Forelimb muscle (tissue), 1 donor: ENCODE measurements around the gene CPHXL. TPM values are rescaled to one million over a fixed set of nuclear protein-coding genes. Genes with fewer than 3 reads are reported as not detected.

Experiments used
- DNase-seq: peaks from one replicate; pipeline ENCODE4 v3.0.0-alpha.2; 2013; ENCODE audit warnings: low read depth
- polyA plus RNA-seq: library from polyadenylated mRNA; unstranded; fragments of 120-200 nt; gene quantifications from one replicate; pipeline ENCODE4 v1.2.1, GENCODE V29; 2013; ENCODE audit not compliant: insufficient read length

The CPHXL gene
- not detected for polyA plus RNA-seq

DNA sequence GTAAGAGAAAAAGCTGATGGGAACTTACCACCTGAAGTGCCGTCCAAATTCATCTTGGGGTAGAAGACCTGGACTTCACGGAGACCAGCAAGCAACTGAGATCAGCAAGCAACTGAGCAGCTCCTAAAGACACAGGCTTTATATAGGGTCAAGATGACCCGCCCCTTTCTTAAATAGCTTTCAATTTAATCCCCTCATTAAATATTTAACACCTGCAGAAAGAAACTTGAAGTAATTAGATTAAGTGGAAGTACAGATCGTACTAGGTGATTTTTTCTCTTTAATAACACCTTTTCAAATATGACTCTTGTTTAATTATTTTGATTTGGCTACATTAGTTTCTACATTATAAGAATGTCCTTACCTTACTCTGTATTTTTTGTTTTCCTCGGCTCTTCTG, at the start of gene CPHXL:
Gene CPHXL (minus strand): TSS at position 101 of the 400 bp plus-strand sequence. CDS start 48 bp downstream, at position 53.
- no peak for DNase-seq

DNA sequence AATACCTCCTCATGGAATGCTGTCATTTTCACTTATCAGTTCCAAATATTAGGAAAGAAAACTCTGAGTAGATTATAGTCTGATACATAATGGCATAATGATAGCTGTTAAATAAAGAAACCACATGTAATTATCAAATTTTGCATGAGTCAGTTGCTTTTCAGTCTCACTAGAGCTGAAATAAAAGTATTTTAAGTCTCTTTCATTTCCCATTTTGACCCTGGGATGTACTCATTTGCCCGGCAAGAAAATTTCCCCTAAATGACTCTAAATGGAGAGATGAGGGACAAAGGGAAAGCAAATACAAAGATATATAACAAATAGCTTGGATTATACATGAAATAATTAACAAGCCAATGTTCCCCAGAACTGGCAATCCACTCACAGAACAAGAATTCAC, 47.9 kb upstream of the CPHXL start:
- no peak for DNase-seq

DNA sequence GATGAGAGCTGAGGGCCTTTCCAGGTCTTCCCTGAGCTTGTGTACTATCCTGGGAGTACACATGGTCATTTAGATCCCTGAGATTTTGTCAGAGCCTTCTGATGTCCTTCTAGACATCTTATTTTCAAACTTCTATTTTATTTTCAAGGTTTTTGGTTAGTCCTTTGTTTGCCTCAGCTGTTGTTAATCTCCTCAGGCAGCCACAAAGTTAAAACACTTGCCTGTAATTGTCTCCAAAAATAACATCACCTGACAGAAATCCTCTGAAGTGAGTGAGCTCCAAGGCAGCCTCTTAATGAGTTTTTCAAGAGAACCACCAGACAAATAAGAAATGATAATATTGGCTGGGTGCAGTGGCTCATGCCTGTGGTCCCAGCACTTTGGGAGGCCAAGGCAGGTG, 43.8 kb upstream of the CPHXL start:
- DNase-seq: no peak

DNA sequence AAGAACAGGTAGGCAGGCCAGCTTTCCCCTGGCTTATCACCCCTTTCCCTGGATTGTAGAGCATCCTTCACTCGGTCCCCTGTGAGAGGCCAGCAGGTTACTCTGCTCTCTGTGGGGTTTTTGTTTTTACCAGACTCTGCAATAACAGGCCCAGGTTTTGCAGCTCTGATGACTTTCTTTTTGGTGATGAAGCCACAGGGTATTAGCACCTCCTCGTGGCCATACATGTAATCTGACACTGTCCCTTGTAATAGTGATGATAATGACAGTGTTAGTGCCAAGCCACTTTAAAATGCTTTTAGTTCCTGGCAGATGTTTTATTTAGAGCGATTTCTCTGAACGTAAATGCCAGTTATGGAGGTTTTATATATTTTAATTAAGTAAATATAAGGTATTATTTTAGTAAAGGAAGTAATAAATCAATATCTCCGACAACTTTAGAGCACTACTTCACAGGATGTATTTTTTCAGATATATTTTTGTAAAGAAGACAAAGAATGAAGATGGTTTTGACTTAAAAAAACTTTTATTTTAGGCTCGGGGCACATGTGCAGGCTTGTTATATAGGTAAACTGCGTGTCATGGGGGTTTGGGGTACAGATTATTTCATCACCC, 38.0 kb upstream of the CPHXL start:
- peak; percentile 39 for DNase-seq

DNA sequence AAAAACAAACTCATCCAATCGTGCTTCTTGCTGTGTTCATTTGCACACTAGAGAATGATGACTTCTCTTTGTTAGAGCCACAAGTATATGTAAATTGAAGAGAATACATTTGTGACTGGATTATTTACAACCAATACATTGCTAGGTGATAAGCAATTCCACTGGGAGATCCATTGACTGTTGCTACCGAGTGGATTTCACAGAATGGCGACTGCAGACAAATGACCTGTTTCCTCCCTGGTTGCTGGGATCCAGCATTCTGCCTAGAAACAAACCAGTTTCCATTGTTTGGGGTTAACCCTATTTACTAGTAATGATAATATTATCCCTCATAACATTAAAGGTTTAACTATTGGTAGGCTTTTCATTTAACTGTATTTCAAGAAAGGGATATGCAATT, 36.9 kb upstream of the CPHXL start:
- no peak for DNase-seq

DNA sequence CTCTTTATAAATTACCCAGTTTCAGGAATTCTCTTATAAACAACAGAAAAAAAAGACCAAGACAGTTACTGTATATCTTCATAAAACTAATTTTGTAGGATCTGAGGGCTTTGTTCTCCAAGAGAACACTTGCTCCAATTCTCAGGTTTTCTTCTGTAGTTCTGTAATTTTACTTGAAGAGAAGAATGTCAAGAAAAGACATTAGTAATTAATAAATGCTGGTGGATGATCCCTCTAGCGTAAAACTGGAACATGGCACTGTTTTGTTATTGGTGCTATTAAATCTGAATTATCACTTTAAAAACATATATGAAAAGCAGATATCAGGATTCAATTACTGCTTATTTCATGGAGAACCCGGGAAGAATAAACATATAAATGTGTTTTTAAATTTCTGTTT, 36.5 kb upstream of the CPHXL start:
- no peak for DNase-seq

DNA sequence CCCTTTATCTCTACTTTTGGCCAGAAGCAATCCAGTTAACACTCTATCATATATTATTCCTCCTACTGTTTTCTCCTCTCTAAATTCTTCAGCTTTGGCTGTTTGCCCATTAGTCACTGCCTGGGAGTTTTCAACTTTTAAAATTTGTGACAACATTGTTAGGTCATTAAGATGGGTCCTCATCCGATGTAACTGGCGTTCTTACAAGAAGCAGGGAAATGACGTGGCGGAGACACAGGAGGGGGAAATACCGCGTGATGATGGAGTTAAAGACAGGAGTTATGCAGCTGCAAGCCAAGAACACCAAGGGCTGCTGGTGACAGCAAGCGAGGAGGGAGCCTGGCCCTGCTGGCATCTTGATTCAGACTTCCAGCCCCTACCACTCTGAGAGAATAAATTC, 34.8 kb upstream of the CPHXL start:
- DNase-seq: no peak

DNA sequence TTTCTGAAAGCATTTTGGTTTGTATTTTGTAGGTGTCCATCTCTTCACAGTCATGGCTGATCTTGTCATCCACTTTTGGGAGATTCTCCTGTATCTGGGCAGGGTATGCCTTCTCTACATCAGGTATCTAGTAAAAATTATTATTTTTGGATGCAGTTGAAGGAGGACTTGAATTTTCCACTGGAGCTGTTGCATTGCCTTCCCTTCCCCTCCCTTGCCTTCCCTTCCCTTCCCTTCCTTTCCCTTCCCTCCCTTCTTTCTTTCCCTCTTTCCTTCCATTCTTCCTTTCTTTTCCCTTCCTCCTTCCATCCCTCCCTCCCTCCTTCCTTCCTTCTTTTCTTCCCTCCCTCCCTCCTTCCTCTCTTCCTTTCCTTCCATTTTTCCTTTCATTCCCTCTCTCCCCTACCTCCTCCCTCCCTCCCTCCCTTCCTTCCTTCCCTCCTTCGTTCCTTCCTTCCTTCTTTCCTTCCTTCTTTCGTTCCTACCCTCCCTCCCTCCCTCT, 33.8 kb upstream of the CPHXL start:
- no peak for DNase-seq

DNA sequence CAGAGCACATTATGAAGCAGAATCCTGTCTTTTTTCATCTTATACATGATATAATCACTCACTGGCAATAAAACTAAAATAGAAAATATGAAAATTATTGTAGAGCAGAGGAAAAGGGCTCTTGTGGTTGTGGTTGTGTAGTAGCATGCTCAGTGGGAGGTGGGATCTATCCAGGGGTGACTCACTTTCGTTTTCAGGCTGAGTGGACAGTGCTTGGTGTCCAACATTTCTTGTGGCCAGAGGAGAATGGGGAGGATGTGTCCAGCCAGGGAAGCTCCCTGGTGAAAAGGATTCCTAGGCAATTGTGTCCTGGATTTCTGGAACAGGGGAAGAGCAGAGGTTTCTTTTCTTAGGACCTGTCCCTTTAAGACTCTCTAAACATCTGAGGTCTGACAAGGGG, 31.9 kb upstream of the CPHXL start:
- no peak for DNase-seq

DNA sequence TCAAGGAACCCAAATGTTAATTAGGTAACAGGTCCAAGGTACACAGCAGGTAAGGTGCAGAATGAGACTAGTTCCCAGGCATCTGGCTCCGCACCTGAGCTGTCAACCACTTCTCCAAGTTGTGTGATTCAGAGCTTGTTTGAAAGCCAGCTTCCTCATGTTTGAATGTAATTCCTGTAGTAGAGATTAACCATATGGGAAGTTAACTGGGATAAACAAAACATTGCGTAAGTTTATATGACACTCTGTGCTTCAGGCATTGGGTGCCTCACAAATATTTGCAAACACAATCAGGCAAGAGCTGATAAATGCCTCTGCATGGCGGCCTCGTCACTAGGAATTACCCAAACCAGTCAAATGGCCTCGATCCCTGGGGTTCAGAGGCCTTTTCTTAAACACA, 27.9 kb upstream of the CPHXL start:
- DNase-seq: no peak

DNA sequence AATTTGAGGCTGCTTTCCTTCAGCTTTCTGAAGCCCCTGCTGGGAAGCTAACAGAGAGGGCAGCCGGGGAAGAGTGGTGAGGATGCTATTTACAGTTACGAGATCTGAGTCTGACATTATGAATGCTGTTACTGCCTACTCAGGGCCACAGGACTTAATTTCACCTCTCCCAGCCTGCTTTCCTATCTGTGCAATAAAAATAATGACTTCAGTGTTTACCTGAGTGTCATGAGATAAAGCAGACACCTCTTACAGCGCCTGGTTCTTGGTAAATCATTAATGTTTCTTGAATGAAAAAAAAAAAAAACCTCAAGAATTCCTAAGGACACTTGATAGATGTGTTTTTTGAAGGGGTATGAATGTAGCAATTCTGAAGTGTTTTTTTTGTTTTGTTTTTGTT, 24.2 kb upstream of the CPHXL start:
- no peak for DNase-seq

DNA sequence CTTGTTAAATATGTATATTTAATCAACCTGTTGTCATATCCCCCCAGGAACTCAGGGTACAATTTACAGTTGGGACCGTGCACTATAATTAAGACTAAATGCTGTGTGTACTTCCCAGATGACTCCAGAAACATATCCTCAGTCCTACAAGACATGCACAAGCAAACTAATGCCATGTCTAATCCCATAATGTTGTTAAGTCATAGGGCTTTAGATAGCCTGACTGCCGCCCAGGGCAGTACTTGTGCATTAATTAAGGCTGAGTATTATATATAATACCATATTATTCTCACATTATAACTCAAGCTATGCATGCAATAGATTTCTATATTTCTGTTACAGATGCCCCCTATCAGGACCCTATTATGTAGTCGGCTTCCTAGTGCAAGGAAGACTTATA, 20.1 kb upstream of the CPHXL start:
- no peak for DNase-seq

DNA sequence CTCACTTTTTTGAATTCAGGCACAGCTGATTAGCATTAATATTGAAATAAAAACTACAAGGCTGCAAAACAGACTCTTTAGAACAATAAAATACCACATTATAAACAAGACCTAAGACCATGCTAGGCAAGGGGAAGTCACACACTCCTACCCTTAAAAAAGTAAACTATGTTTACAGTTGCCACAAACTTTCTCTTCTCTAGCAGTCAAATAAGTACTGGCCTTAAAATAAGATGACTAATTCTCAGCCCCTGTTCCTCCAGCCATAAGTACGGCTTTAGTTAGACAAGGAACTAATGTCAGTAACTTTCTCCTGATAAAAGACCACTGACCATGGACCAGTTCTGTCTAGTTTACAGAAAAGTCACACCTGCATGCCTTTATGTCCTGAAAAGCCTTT, 19.5 kb upstream of the CPHXL start:
- DNase-seq: no peak

DNA sequence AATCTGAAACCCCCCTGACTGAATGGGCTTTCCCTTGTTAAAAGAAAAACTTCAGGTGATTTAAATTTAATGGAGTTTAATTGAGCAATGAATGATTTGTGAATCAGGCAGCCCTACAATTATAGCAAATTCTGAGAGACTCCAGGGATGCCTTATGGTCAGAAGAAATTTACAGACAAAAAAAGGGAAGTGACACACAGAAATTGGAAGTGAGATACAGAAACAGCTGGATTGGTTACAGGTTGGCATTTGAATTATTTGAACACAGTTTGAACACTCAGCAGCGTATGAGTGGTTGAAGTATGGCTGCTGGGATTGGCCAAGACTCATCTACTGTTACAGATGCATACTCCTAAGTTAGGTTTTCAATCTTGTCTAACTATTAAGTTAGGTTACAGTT, 19.0 kb upstream of the CPHXL start:
- DNase-seq: no peak

DNA sequence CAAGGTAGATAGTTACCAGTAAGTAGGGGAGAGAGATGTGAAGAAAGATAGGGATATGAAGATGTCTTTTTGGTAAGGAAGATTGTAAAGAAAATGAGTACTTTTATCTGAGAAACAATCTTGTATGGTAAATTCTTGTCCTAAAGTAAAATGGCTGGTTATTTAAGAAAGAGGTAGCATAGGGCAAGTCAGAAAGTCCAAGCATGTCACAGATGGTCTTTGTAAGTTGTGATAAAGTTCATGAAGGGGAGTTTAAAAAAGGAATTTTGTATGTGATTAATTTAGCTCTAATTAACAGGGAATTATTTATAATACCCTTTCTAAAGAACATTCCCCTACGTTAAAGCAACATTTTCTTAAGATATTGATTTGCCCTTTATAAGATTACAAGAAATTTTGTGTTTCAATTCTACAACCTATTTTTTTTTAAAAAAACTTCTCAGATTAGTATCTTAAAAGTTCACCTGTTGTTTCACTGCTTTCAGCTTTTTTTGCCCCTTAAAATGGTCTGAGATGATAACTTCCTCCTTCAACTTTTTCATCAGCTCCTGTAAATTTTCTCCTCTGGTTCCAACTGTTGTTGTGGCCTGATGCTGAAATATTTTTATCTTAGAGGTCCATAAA, 16.2 kb upstream of the CPHXL start:
- DNase-seq: no peak

DNA sequence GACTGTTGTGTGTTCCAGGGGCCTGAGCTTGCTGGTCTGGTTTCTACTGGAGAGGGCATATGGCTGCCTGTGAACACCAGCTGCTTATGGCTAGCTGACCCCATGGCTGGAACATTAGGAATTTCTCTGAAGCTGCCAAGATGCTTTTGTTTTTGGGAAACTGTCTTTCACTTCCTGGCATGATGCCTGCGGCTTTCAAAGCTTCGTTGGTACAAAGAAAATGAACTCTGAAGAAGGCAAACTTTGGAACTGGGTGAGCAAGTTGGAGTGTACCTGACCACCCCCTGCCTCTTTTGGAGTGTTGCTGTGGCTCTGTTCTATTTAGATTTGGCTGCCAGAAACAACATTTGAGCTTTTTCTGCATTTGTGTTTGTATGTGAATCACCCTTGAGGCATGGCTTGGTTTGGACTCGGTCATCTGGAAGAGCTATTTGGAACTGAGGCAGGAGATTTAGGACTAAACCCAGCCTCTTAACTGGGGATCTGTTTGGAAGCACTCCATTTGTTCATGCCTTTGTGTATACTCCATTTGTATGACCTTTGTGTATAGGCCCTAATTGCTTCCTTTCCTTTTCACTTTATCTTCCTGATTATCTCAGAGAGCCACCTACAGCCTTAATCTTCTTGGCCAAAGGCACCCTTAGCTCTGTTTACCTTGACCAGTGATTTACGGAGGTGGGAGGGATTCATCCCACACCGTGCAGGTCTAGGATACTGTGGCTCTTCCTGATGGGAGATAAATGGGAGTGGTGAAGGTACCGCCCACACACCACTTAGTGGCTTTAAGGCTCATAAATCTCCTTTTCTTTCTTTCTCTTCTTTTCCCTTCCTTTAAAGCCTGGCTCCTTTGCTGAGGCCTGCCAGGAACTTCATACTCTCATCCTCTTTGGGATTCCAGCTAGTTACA, 7.3 kb upstream of the CPHXL start:
- no peak for DNase-seq

DNA sequence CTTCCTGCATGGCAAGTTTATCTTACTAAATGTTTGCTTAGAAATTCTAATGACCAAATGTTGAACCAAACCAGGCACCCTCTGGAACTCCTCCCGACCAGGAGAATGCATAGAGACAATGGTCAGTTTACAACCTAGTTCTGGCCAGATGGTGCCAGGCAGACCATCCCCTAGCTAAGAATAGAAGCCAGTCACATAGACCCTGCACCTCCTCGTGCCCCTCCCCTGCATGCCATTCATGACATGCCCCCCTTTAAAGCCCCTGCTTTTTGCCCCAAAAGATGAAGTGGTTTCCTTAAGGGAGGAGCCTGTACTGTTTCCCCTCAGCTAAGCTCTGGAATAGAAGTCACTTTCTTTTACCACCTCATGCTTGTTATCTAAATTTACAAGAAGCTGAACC, 6.6 kb upstream of the CPHXL start:
- DNase-seq: no peak

DNA sequence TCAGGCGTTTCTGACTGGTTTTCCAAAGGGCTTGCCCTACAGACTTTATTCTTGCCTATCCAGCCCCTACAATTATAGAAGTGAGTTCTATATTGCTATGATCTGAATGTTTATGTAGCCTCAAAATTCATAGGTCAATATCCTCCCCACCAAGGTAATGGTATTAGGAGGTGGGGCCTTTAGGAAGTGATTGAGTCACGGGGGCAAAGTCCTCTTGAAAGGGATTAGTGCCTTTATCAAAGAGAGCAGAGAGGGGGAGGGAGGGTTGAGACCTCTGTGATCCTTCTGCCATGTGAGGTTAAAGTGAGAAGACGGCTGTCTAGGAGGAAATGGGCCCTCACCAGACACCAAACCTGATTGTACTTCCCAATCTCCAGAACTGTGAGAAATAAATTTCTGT, 931 bp upstream of the CPHXL start:
- DNase-seq: no peak

DNA sequence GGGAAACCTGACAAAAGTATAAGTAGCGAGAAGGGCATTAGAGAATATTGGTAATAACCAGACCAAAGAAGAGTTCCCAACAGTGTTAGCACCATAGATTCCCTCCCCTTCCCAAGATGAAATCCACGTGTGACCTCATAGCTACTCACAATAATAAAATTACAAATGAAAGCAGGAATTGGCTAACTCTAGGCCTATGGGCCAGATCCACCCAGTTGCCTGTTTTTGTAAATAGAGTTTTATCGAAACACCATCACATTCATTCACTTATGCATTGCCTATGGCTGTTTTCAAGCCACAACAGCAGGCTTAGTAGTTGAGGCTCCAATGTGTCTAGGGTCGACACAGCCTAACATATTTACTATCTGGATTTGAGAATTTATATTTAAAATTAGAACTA, 7.8 kb downstream of the CPHXL start:
- no peak for DNase-seq

DNA sequence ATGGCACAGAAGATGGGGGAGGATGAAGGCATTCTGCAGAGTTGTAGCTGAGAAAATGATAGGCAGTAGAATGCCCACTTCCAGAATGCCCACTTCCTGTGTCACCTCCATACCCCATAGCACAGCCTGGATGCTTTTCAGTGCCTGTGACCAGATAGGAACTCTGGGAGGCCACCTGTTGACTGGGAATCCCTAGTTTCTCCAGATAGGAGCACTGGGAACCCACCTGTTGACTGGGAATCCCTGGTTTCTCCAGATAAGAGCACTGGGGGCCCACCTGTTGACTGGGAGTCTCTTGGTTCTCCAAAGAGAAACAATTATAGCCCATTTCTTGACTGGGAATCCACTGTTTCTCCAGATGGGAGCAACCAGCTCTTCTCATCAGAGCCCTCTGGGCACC, 11.6 kb downstream of the CPHXL start:
- DNase-seq: no peak

DNA sequence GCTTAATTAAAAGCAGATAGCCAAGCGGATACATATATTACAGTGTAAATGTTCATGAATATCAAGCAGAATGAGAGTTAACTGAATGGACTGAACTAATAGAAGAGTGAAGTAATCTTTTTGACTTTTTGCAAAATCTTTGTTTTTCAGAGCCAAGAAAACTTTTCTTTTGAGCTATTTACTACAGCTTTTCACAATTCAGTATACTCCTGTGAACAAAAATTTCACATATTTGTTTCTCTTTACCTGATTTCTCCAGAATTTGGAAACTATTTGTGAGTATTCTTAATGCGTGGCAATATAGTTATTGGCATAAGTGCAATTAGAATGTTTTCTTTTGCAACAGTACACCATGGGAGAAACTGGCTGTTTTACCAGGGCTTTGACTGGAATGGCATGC, 15.9 kb downstream of the CPHXL start:
- DNase-seq: no peak

DNA sequence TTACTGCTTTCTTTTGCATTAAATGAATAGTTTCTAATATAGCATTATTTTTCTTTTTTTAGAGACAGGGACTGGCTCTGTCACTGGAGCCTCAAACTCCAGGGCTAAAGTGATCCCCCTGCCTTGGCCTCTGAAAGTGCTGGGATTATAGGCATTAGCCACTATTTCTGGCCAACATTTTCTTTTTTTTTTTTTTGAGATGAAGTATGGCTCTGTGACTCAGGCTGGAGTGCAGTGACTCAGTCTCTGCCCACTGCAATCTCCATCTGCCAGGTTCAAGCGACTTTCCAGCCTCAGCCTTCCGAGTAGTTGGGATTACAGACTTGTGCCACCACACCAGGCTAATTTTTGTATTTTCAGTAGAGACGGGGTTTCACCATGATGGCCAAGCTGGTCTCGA, 23.0 kb downstream of the CPHXL start:
- DNase-seq: no peak

DNA sequence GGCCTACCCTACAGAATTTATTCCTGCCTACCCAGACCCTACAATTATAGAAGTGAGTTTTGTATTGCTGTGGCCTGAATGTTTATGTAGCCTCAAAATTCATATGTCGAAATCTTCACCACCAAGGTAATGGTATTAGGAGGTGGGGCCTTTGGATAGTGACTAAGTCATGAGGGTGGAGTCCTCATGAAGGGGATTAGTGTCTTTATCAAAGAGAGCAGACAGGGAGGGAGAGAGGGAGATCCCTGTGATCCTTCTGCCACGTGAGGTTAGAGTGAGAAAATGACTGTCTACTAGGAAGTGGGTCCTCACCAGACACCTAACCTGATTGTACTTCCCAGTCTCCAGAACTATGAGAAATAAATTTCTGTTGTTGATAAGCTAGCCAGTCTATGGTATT, 24.0 kb downstream of the CPHXL start:
- no peak for DNase-seq
